ENCODE results near the gene PRKACG.

Gene PRKACG

DNA sequence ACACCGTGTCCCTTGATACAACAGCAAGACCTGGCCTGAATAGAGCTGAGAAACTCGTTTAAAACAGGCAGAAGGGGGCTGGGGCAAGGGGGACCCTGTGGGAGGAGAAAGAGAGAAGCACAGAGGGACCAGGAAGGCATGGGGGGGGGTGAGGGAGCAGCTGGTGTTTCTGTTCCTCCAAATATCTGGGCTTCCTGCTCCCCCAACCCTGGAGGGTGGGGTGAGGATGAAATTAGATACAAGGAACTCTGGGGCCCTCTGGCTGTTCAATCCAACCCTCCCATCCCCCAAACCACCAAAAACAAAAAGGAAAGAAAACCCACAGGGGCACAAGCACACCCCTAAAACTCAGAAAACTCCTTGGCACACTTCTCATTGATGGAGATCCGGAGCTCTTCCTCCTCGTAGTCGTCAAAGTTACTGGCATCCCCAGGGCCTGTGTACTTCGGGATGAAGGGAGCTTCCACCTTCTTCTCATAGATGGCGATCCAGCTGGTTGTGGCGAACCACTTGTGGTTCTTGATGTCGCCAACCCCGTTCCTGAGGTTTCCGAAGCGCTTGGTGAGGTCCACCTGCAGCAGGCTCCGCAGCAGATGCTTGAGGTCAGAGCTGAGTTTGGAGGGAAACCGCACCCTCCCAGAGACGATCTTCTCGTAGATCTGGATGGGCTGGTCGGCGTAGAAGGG, 1.1 kb downstream of the PRKACG start:
- DNase-seq (ENCODE audit: extremely low read depth, low read depth) = no peak

DNA sequence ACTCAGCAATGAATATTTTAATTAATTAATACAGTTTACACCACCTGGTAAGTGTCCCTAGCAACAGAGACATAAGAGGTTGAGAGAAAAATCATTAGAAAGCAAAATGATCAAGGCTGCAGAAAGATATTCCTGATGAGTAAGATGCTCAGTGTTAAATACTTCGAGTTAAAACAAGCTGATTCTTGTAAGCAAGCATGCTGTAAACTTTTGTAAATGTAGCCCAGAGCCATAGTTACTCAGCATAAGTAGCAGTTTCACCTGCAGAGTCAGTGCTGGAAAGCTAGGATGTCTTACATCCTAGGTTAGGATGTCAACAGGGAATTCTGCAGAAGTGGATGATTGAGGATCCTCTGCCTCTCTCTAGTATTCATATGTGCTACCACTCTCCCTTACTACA, 4.2 kb downstream of the PRKACG start:
- no peak for DNase-seq (ENCODE audit: extremely low read depth, low read depth)
- TF ChIP-seq, protein P1, sequence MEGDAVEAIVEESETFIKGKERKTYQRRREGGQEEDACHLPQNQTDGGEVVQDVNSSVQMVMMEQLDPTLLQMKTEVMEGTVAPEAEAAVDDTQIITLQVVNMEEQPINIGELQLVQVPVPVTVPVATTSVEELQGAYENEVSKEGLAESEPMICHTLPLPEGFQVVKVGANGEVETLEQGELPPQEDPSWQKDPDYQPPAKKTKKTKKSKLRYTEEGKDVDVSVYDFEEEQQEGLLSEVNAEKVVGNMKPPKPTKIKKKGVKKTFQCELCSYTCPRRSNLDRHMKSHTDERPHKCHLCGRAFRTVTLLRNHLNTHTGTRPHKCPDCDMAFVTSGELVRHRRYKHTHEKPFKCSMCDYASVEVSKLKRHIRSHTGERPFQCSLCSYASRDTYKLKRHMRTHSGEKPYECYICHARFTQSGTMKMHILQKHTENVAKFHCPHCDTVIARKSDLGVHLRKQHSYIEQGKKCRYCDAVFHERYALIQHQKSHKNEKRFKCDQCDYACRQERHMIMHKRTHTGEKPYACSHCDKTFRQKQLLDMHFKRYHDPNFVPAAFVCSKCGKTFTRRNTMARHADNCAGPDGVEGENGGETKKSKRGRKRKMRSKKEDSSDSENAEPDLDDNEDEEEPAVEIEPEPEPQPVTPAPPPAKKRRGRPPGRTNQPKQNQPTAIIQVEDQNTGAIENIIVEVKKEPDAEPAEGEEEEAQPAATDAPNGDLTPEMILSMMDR (IDR thresholded peaks at IDR 0.05; ENCODE audit: low read depth, low read length) = no peak

More for the DNA sequence above, 1.1 kb downstream of the PRKACG start:
- TF ChIP-seq, protein P1 (IDR thresholded peaks at IDR 0.05; ENCODE audit: low read depth, low read length) = no peak

DNA sequence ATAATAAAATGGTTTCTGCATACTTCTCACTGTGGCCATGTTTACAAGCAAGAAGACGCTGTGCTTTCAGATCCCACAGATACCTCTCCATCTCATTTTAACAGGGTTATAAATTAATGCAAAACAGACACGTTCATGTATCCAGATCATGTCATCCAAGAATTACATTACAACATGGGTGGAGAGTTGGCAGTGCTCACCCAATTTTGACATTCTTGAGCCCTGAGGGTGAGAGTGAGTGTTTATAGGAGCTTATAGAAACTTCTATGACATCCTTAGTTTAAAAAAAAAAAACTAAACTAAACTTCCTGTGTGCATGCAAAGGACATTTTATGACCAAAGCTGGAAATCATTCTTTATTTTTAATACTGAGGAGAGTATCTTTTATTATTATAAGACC, 9.1 kb downstream of the PRKACG start:
- no peak for DNase-seq (ENCODE audit: extremely low read depth, low read depth)

DNA sequence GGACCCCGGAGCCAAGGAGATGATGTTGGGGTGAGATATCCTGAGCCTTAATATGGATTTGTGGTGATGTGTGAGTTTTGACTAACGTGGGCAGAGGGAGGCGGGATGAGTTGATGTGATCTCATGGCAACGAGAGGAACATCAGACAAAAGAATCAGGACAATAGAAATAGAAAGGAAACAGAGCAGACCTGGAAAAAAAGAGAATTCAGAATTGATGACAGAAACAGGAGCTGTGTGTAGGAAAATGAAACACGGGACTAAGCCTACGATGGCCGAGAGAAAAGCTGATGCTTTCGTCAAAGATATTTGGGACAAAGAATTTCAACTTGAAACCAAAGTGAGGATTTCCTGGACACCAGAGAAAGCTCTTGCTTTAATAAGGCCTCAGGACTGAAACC, 10.9 kb downstream of the PRKACG start:
- DNase-seq (ENCODE audit: extremely low read depth, low read depth) = no peak
- TF ChIP-seq, protein P1 (IDR thresholded peaks at IDR 0.05; ENCODE audit: low read depth, low read length) = no peak

More for the DNA sequence above, 9.1 kb downstream of the PRKACG start:
- TF ChIP-seq, protein P1 (IDR thresholded peaks at IDR 0.05; ENCODE audit: low read depth, low read length) = no peak

DNA sequence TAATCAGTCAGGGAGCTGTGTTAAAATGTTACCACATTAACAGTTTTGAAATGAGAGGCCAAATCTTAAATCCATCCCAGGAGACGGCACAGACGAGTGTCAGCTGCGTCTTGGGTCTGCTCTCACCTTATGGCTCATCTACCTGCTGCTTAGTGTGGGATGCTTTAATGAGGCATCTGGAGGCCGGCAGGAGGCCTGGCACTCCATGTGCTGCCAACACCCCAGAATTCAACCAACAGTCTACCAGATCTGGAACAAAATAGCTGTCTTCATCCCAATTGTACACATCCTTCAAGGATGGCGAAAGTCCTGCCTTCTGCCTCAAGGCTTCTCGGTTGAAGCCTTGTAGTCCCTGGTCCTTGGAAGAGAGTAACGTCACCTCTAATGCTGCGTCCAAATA, 12.0 kb downstream of the PRKACG start:
- no peak for DNase-seq (ENCODE audit: extremely low read depth, low read depth)
- TF ChIP-seq, protein P1 (IDR thresholded peaks at IDR 0.05; ENCODE audit: low read depth, low read length) = no peak

DNA sequence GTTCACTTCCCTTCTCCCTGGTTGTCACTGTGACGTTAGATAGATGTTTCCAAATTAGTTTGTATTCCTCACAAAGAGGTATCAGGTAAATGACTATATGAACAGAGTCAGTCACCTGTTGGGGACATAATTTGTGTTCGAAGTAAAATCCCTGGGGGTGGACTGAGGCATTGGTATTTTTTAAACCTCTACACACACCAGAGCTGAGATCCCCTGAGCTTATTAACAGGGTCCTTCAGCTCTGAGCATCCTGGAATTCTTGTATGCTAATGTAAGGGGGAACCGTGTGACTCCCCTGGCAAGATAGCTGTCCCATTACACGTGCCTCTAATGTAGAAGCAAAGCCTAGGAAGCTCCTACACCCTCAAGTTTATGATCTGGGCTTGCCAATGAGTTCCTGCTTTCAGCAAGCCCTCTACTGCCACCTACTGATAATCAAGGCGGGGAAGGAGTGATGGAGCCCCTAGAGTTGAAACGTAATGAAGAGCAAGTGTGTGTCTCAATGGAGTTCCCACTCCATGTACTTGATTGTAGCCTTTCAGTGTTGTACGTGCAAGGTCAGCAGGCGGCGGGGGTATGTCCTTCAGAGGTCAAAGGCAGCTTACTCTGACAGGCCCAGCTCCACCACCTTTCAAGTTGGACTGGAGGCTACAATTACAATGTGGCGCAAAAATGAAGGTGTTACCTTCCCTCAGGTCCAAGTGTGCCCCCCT, 14.4 kb downstream of the PRKACG start:
- TF ChIP-seq, protein P1 (IDR thresholded peaks at IDR 0.05; ENCODE audit: low read depth, low read length) = peak; percentile 87

DNA sequence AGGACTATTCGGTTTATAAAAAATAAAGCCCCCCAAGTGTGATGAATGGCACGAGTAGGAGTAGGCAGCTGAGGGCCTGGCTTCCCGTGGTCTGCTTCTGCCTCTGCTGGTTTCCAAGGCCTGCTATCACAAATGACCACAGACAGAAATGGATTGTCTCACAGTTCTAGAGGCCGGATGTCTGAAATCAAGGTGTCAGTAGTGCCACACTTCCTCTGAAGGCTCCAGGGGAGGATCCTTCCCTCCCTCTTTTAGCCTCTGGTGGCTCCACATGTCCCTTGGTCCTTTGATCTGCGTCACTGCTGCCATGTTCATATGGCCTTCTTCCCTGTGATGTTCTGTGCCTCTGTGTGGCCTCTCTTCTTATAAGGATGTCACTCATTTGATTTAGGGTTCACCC, 15.1 kb downstream of the PRKACG start:
- DNase-seq (ENCODE audit: extremely low read depth, low read depth) = no peak
- TF ChIP-seq, protein P1 (IDR thresholded peaks at IDR 0.05; ENCODE audit: low read depth, low read length) = no peak

More for the DNA sequence above, 14.4 kb downstream of the PRKACG start:
- peak; percentile 27 for DNase-seq (ENCODE audit: extremely low read depth, low read depth)
